Smooth muscle cell of trachea (primary cell): ENCODE measurements around the gene PCGF3. TPM values are rescaled to one million over a fixed set of nuclear protein-coding genes. Genes with fewer than 3 reads are reported as not detected.

Experiments
- total RNA-seq: library from RNA; depleted of rRNA; stranded (reverse); fragments of >200 nt; gene quantifications from 2 replicates; pipeline ENCODE4 v1.2.1, GENCODE V29; 2014

Gene PCGF3, protein sequence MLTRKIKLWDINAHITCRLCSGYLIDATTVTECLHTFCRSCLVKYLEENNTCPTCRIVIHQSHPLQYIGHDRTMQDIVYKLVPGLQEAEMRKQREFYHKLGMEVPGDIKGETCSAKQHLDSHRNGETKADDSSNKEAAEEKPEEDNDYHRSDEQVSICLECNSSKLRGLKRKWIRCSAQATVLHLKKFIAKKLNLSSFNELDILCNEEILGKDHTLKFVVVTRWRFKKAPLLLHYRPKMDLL
- total RNA-seq, result 29.4 and 32.4 TPM in 2 replicates

DNA sequence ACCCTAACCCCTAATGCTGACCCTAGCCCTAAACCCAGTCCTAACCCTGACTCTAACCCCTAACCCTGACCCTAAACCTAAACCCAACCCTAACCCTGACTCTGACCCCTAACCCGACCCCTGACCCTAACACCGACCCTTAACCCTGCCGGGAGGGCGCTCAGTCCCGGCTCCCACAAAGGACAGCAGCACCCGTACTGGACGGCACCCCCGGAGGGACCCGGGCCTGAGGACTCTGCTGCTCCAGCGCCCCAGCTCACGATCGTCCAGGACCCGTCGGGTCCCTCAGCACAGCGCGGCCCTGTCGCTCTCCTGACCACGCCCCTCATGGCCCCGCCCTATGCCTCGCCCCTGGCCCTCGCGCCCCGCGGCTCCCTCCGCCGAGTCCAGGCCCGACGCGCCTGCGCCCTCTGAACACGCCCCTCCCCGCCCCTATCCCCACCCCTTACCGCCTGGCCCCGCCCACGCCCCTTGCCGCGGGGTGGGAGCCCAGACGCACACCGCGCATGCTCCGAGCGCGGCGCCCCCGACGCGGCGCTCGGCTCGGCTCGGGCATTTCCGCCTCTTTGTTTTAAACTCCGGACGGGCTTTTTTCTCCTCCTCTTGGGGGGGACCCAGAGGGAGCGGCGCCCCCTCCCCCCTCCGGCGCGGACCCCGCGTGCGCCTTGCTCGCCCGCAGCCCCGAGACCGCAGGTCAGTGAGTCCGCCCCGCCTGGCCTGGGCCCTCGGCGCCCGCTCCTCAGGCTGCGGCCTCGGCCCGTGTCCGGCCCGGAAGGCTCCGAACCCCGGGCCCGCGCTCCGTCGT, at the start of gene PCGF3:
TSS of gene PCGF3 (plus strand) at position 555 of the 805 bp plus-strand sequence. CDS start 27,849 bp downstream, outside the sequence.

DNA sequence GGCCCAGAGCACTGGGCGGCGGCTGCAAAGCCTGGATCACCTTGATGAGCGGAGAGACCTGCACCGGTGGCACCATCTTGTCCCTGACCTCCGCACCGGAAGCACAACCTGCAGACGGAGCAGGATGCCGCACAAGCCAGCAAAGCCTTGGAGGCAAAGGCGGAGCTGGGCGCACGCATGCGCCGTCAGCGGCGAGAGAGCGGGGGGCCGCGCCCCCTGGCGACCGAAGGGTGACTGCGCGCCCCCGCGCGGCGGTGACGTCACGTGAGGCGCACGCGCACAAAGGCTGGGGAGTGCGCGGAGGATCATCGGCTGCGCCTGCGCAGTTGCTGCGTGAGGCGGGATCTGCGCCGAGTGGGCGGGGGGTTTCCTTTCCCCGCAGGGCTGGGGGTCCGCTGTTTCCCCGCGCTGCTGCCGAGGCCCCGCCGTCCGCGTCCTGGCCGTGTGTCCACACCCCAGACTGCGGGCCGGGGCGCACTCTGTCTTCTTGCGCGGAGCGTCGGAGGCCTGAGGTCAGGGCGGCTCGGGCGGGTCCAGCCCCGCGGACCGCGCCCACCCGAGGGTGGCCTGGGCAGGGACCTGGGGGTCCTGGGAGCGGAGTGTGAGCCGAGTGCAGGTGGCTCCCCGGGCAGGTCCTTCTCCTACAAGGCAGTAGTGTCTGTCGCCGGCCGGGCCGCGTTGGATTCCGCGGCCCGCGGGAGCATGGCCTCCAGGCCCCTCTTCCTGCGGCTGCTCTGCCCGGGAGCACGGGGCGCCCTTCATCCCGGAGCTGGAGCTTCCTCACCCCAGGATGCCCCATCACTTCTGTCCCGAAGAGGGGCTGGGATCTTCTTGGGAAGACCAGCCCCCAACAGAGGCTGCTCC, 31.2 kb upstream of the PCGF3 start, which contains the start of the genes ATP5ME and MYL5:
TSS of gene ATP5ME (minus strand) at position 105 of the 864 bp plus-strand sequence. CDS start at position 76, 29 bp downstream.
TSS of gene MYL5 (plus strand) at position 371 of the 864 bp plus-strand sequence. CDS start 3,485 bp downstream, outside the sequence.

DNA sequence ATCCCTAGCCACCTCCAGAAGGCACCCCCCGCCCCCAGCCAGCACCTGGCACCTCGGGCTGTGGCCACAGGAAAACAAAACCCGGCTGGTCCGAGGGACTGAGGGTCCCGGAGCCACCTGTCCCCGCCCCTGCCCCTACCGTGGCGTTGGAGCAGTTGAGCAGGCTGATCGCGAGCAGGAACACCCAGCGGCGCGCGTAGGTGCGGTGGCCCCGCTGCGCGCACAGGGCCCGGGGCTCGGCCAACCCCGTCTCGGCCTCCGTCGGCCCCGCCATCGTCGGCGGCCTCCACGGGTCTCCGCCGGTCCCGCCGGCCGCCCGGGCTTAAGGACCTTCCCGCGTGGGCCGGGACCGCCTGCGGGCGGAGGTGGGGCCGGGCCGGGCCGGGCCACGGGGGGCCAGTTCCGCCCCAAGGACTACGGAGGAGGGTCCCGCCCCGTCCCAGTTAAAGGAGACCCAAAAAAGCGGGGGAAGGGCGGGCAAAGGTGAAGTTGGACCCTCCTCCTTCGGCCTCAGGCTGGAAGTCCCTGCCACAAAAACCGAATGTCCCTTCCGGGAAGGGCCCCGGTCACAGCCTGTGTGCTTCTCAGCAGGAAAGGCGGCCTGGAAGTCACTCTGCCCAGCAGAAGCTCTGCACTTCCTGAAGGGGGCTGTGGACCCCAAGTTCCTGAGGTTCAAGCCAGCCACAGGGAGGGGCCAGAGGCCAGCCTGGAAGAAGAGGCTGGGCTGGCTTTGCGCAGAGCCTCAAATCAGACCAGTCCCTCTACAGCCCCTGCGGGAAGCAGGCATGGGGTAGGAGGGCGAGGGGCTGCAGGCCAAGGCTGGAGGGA, 16.6 kb upstream of the PCGF3 start, which contains the start of gene SLC49A3:
TSS of gene SLC49A3 (minus strand) at position 298 of the 828 bp plus-strand sequence. CDS start at position 274, 24 bp downstream.

Other genes with a start within 250 kb of the PCGF3 start
- 25.5 and 30.1 TPM in 2 replicates for gene ZNF721, start 206.7 kb upstream of the PCGF3 start, total RNA-seq
- gene PIGG, start 206.6 kb upstream of the PCGF3 start, total RNA-seq, result 47.6 and 54.0 TPM in 2 replicates
- gene TMEM271, start 129.5 kb upstream of the PCGF3 start, total RNA-seq, result not detected in 2 replicates
- gene PDE6B, start 80.3 kb upstream of the PCGF3 start, total RNA-seq, result 1.5 TPM in 1 of 2 replicates, not detected in the other
- gene ATP5ME, start 31.6 kb upstream of the PCGF3 start, total RNA-seq, result 93.5 and 110 TPM in 2 replicates
- gene MYL5, start 31.3 kb upstream of the PCGF3 start, total RNA-seq, result 16.6 and 23.0 TPM in 2 replicates
- 4.2 and 15.5 TPM in 2 replicates for gene SLC49A3, start 16.7 kb upstream of the PCGF3 start, total RNA-seq
- 0.17 TPM in 1 of 2 replicates, not detected in the other for gene CPLX1, start 120.3 kb downstream of the PCGF3 start, total RNA-seq
- gene GAK, start 226.5 kb downstream of the PCGF3 start, total RNA-seq, result 69.8 and 84.0 TPM in 2 replicates
- gene TMEM175, start 226.6 kb downstream of the PCGF3 start, total RNA-seq, result 14.8 and 23.2 TPM in 2 replicates